NOMO-1 treated with dmso at 0.1 percent for 144 hours (cell line): ENCODE data around the gene TET3.

Source experiments
- DNase-seq: peaks from one replicate; lab custom pipeline; 2025; ENCODE audit not compliant: unreplicated experiment; lab: John Stamatoyannopoulos, UW

TET3 gene

DNA sequence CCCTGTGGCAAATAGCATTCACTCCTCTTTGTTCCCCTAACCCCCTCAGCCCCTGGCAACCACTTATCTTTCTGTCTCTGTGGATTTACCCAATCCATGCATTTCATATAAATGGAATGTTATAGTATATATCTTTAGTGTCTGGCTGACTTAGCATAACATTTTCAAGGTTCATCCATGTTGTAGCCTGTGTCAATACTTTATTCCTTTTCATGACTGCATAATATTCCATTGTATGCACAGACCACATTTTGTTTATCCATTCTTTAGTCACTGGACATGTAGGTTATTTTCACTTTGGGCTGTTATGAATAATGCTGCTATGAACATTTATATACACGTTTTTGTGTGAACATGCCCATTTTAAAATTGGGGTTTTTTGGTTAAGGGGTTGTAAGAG, 42.8 kb downstream of the TET3 start:
- DNase-seq: no peak

- no peak for DNase-seq
These were observed 43.6 kb downstream of the TET3 start for GRCh38 chr2:74028290-74028689.

GRCh38 chr2:74028741-74029140, 44.0 kb downstream of the TET3 start:
- no peak for DNase-seq

DNA sequence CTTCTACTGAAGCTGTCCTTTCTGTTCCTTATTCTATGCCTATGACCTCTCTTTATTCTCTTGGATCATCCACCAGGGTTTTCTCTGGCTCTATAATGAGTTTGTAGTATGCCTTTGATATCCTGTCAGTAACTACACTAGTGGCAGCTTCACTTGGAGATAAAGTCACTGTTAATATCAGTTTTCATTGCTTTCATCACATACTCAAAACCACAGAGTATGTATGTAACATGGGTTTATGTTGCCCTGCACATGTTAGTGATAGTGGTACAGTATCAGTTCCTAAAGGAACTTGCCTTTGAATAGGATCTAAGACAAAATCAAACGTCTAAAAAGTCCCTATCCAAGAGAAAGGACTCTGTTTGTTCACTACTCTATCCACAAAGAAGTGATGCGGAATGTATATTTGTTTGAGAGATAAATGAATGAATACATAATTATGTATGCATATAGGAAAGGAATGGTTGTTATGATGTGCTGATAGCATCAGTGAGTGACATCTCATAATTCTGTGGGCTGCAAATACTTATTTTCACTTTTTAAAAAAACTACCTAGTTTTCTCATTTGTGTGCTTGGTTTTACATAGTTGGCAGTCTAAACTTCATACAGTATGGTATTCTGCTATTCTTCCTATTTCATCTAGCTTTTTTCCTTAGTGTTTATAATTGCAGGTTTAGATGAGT, 45.1 kb downstream of the TET3 start:
- DNase-seq: no peak

DNA sequence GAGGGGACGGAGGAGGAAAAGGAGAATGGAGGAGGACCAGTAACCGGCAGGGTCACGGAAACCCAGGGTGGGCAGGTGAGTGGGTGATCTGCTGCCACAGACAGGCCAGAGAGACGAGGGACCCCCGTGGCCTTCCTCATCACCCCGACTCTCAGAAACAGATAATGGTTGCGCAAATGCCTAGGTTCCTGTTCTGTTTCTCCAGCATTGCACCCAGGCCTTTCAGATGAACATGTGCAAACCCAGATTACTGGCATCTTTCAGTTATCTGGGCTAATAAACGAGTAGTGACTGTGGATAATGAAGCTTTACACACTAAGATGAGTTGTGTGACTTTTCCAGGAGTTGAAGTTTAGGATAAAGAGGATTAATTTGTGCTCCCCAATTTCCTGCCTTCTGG, 46.5 kb downstream of the TET3 start:
- DNase-seq: peak; percentile 12

DNA sequence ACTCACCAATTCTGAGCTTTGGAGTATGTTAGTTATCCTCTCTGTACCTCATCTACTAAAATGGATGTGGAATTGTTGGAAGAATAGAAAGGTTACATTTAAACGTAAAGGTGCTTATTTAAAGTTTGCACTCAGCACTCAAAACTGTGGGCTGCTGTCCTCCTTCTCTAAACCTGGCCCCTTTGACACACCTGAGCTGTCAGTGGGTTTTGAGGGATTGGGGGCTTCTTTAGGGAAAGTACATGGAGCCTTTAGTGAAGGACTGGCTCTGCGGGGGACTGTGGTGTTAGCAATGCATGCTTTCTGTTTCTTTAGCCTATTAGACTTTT, 47.2 kb downstream of the TET3 start:
- no peak for DNase-seq

GRCh38 chr2:74033375-74033774, 48.7 kb downstream of the TET3 start:
- DNase-seq: no peak
